Measurements from ENCODE around the gene CYYR1.
"Not testable (repeated sequence)": the region's sequence is repeated elsewhere in the genome, so short reads cannot be mapped to it uniquely, and the experiment has no call there.

CYYR1 gene

GRCh38 chr21:26487981-26488480 lies 85.1 kb downstream of the CYYR1 start:
- DNase-seq: no peak

DNA sequence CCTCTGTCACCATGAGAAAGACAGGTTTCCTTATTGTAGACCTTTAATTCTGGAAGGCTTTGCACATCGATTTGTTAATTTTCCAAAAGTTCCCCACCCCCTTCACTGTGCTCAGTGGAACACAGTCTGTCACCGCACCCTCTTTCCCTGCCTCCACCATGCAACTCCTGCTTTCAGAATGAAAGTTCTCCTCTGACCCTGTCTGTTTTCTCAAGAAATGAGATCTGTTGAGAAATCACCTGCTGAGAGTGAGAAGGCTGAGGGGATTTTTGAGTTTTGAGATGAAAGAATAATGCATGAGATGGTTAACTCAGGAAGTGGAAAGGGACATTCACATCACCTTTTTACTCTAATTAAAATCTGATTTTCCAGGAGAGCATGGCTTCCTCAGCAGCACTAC lies 99.6 kb downstream of the CYYR1 start:
- DNase-seq: no peak

DNA sequence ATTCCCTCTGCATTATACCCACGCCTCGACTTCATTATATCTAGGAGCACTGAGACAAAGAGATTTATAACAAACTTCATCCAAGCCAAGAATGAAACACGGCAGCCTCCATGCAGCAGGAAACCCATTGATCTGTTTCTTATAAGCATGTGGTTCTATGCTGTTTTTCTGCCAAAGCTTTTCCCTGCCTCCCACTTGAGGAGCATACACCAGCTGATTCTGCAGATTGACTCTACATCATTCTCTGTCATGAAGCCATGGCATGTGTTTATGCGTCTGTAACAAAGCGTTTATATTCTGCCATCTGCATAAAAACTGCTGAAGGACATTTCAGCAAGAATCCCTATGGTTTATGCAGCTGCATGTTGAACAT lies 102.0 kb downstream of the CYYR1 start:
- no peak for DNase-seq

DNA sequence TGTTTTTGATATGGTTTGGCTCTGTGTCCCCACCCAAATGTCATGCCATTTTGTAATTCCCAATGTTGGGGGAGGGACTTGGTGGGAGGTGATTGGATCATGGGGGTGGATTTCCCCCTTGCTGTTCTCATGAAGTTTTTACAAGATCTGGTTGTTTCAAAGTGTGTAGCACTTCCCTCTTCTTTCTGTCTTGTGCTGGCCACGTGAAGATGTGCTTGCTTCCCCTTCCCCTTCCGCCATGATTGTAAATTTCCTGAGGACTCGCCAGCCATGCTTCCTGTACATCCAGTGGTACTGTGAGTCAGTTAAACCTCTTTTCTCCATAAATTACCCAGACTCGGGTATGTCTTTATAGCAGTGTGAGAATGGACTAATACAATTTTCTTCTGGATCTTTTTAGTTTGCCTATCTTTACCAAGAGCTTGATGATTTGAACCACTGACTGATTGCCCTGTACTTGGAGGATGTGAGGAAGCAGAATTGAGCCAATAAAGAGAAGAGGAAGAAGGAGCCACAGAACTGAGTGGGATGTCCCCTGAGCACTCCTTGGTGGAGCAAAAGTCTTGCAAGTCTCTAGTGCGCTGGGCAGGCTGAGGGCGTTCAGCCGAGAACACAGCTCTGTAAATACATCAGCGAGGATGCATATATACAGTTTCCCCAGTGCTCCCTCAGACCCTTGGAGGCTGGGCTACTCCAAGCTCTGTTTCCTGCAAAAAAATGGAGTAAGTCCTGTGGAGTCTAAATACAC lies 102.6 kb downstream of the CYYR1 start:
- DNase-seq: no peak

- DNase-seq: no peak
These were observed 103.3 kb downstream of the CYYR1 start for GRCh38 chr21:26469789-26470188.

DNA sequence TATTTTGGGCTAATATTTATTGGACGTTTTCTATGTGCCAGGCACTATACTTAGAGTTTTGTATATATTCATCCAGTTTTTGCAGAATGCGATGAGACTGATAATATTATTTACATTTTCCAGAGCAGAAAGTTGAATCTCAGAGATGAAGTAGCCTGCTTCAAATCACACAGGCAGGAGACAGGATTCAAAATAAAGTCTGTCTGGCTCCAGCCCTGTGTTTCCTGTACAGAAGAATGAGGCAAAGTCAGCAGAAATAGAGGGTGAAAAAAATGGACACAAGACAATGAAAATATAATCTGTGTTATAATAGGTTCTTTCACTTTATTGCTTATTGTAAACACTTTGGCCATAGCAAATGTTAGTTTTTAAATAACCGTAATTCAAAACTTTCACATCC lies 107.2 kb downstream of the CYYR1 start:
- DNase-seq: no peak

DNA sequence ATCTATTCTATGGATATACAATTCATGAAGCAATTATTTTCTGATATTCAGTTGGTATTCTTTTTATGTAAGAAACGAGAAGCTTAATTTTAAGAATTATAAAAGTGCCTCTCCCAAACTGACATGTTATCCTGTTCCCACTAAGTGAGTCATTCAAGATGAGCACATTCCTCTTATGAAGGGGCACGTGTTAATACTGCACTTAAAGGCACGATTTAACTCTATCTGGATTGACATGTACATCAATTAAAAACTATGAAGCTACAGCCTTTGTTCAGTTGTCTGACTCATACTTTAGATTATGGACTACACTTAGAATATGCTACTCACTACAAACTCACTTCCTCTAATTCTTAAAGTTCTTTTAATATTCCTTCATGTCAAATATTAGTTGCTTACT lies 111.6 kb downstream of the CYYR1 start:
- DNase-seq: no peak

GRCh38 chr21:26460621-26461020 lies 112.5 kb downstream of the CYYR1 start:
- DNase-seq: no peak

DNA sequence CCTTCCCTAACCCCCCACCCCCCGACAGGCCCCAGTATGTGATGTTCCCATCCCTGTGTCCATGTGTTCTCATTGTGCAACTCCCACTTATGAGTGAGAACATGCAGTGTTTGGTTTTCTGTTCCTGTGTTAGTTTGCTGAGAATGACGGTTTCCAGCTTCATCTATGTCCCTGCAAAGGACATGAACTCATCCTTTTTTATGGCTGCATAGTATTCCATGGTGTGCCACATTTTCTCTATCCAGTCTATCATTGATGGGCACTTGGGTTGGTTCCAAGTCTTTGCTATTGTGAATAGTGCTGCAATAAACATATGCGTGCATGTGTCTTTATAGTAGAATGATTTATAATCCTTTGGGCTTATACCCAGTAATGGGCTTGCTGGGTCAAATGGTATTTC lies 114.2 kb downstream of the CYYR1 start:
- not testable (repeated sequence) for DNase-seq

GRCh38 chr21:26457817-26458216 lies 115.3 kb downstream of the CYYR1 start:
- no peak for DNase-seq

GRCh38 chr21:26453267-26453666 lies 119.8 kb downstream of the CYYR1 start:
- DNase-seq: no peak

- DNase-seq: no peak
These were observed 121.9 kb downstream of the CYYR1 start for GRCh38 chr21:26451081-26451740.

- no peak for DNase-seq
These were observed 123.9 kb downstream of the CYYR1 start for GRCh38 chr21:26449161-26449560.

GRCh38 chr21:26448751-26449150 lies 124.3 kb downstream of the CYYR1 start:
- DNase-seq: no peak

DNA sequence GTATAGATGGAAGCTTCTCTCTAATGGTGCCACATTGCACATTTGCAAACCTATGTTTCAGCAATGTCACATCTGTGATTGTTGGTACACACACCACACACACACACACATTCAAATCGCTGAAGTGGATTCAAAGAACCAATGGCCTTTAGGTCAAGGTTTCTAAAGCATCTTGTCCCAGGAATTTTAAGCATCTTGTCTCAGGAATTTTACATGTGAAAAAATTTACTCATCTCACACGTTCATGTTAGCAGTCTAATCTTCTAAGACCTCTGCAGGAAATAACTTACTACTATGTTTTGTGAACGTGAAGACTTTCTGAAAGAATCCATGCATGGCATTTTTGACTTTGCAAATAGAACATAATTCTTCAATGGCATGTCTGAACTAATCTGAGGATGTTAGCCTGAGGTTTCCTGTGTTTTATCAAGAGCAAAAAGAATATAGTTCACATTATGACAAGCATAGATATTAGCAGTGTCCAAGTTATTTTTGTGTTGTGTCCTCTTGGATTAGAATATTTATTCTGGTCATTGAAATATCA lies 125.1 kb downstream of the CYYR1 start:
- DNase-seq: no peak

GRCh38 chr21:26445440-26445839 lies 127.6 kb downstream of the CYYR1 start:
- no peak for DNase-seq

- no peak for DNase-seq
These were observed 128.4 kb downstream of the CYYR1 start for GRCh38 chr21:26444646-26445045.

DNA sequence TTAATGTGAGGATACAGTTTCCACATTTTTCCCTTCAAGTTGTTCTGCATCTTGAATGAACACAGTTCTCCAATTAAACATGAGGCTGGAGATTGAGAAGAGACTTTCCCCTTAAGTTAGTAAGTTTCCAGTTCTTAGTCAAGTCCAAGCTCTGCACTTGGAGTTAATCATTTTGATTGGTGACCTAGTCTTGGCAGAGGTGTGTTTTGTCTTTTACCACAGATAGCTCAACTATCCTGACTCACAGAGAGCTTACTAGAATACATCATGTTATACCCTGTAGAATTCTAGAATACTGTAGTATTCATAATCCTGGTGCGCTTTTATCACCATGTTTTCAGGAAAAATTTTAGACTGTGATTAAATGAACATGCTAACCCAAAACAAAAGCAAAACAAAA lies 129.2 kb downstream of the CYYR1 start:
- no peak for DNase-seq

DNA sequence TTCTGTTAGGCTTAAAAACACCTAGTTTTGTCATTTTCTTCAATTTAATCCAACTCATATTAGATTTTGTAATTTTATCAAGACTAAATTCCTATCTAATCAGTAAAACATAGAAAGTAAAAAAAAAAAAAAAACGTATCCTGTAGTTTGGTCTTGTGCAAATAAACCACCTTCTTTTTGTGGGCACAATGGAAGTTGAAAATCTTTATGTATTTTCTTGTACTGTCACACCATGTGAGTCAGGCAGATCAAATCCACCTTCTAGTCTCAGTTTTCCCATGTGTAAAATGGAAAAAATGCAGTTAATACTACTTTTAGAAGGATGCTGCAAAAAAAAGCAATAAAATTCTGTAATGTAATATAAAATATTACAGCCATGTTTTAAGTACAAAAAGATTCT lies 129.8 kb downstream of the CYYR1 start:
- no peak for DNase-seq

DNA sequence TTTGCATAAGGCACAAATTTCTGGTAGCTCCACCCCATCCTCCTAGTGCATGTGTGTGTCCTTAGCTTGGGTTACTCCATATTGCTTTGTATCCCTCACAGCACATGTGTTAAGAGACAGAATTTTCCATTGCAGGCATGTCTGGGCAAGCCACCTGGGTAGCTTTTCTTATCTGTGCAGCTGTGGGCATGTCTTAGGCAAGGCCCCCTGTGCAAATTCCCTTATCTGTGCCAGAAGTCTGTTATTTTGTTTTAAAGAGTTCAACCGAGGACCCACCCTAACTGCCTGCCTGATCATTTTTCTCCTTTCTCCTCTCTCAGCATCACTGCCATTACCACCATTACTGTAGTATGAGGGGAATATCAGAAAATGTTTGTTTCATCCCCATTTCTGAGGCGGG lies 131.9 kb downstream of the CYYR1 start:
- DNase-seq: no peak

DNA sequence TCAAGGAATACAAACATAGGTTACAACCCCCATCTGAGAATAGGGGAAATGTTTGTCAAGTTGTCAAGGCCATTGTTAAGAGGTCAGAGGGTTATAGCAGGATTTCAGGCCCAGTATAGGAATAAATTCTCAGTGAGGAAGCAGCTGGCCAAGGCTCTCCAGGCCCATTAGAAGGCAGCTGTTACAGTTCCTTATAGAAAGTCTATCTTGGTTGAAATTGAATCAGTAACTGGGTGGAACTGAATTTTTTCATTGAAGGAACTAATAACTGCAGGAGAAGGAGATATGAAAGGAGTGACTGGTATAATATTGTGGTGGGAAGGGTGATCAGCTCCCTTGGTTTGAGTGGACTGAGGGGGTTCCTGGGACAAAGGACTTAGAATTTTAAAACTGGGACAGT lies 134.1 kb downstream of the CYYR1 start:
- no peak for DNase-seq

DNA sequence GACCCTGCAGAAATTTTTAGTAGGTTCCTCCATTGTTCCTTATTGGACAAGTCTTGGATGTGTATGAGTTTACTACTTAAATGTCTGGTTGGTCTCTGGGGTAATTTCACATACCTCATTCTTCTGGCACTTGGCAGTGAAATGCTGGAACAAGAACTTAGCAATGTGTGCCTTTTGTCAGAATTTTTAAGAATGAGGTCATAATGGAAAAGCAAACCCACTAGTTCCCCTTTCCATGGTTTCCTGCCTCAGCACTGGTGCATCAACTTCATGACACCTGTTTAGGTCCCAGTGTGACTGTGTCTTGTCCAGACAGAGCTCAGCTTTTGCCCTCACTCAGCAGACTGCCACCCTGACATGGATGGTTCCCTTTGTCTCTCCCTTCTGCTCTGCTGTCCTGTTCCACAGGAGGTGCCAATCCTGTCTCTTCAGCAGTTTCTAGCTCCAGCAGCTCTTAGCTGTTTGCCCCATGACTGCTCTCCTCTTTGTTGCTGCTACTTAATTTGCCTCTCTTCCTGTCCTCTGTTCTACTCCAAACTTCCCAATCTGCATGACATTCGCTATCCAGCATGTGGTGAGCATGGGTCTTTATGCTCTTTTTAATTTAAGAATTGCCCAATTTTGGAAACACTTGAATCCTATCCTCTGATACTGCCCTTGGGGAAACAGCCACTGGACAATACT lies 135.6 kb downstream of the CYYR1 start:
- no peak for DNase-seq

- no peak for DNase-seq
These were observed 139.7 kb downstream of the CYYR1 start for GRCh38 chr21:26433386-26433785.

DNA sequence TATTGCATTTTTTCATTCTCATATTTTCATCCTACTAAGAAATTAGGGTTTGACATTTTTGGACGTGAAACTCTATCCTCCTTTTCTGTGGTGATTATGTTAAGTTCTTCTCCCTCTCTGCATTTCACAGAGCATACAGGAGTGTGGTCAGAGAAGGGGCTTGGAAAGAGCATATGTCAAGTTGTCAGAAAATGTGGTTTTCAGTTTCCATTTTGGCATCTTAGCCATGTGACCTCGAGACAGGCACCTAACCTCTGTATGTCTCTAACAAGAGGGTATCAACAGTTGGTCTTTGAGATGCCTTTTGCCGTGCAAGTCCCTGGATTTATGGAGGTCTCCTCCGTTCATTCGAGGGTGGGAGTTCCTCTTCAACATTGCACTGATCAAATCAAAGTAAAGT lies 140.7 kb downstream of the CYYR1 start:
- no peak for DNase-seq

Data from CD4-positive, alpha-beta T cell treated with Interleukin-12 subunit alpha and Interleukin-12 subunit beta, for 1 hour (primary cell).